PFSK-1 (cell line): ENCODE results near the gene SLC24A5.

ENCODE experiments used
- FOXP2 ChIP-seq: optimal IDR thresholded peaks from 2 replicates; pipeline ENCODE3; 2011; ENCODE audit warnings: borderline replicate concordance, control low read depth, inconsistent platforms; ENCODE audit not compliant: insufficient read depth; ENCODE audit errors: extremely low read length, extremely low read depth
- POLR2AphosphoS5 ChIP-seq: IDR thresholded peaks from 2 replicates; pipeline ENCODE4 v1.6.1; 2012; ENCODE audit warnings: low read depth, mild to moderate bottlenecking, control low read depth, low read length, moderate library complexity
- SIN3A ChIP-seq: IDR thresholded peaks from 2 replicates; pipeline ENCODE4 v1.6.1; 2012; ENCODE audit warnings: mild to moderate bottlenecking, low read length, moderate library complexity, borderline replicate concordance; ENCODE audit not compliant: insufficient read depth
- TAF1 ChIP-seq: IDR thresholded peaks from 2 replicates; pipeline ENCODE4 v1.6.1; 2012; ENCODE audit warnings: low read length, control low read depth, borderline replicate concordance; ENCODE audit not compliant: insufficient read depth

GRCh38 chr15:48132874-48133273 lies 12.1 kb downstream of the SLC24A5 start:
- TF ChIP-seq TAF1 (no peak), POLR2AphosphoS5 (no peak), SIN3A (no peak), FOXP2 (no peak)
